B cell (primary cell): ENCODE measurements around the gene TIAM1. TPM values are rescaled to one million over a fixed set of nuclear protein-coding genes. Genes with fewer than 3 reads are reported as not detected.

Source experiments
- ATAC-seq: fragments of 200-7000 bp; cut with Tn5 transposase; one replicate; pipeline ENCODE4 v1.10.0; 2021; ENCODE audit warnings: low read depth, mild to moderate bottlenecking, moderate number of reproducible peaks, moderate library complexity
- CTCF ChIA-PET: fragments of 350-600 bp; sonication (Branson Sonifier 250); formaldehyde crosslinking; loops from one replicate; lab custom pipeline; 2021; ENCODE audit warnings: antibody characterized with exemption, inconsistent platforms; lab: Charles Lee
- POLR2A ChIA-PET: fragments of 350-600 bp; sonication (Branson Sonifier 250); formaldehyde crosslinking; loops from one replicate; lab custom pipeline; 2021; ENCODE audit warnings: antibody characterized with exemption; lab: Charles Lee
- DNase-seq: peaks from one replicate; pipeline ENCODE4 v3.0.0; 2013
- H2AFZ ChIP-seq: 2 replicates; pipeline ENCODE4 v1.6.1; 2012; ENCODE audit warnings: mild to moderate bottlenecking, low read depth, low read length; ENCODE audit not compliant: insufficient read depth, poor library complexity, severe bottlenecking
- H3K27ac ChIP-seq, 2 donors: 1 replicate in 1 of 2; 2 replicates in 1 of 2; pipeline ENCODE4 v1.5.1; 2012 to 2013; ENCODE audit warnings: low read length in 2 of 2, mild to moderate bottlenecking in 2 of 2, moderate library complexity in 1 of 2
- H3K27me3 ChIP-seq, 4 experiments: fragments of 200-600 bp in 1 of 4; sonication (generic) in 1 of 4; replicated peaks in 1 of 4; 1 replicate in 2 of 4; 2 replicates in 2 of 4; pipeline versions ENCODE4 v1.6.1 to v1.7.0; 2013 to 2016; ENCODE audit warnings: low read length in 3 of 4, mild to moderate bottlenecking in 2 of 4, mixed read lengths in 1 of 4, moderate library complexity in 1 of 4; ENCODE audit not compliant: insufficient read depth in 4 of 4, control insufficient read depth in 3 of 4; ENCODE audit errors: control extremely low read depth in 1 of 4
- H3K36me3 ChIP-seq, 2 experiments: replicated peaks in 1 of 2; 1 replicate in 1 of 2; 2 replicates in 1 of 2; pipeline versions ENCODE4 v1.6.1 to v1.7.1; 2013; ENCODE audit warnings: low read length in 1 of 2; ENCODE audit not compliant: insufficient read depth in 2 of 2, control insufficient read depth in 1 of 2; ENCODE audit errors: control extremely low read depth in 1 of 2, extremely low read depth in 1 of 2
- H3K4me1 ChIP-seq, 2 donors: fragments of 200-600 bp in 1 of 2; sonication (generic) in 1 of 2; 1 replicate in 1 of 2; 2 replicates in 1 of 2; pipeline versions ENCODE4 v1.5.1 to v1.6.1; 2013 to 2017; ENCODE audit warnings: low read length in 2 of 2; ENCODE audit not compliant: control insufficient read depth in 2 of 2, insufficient read depth in 2 of 2
- H3K4me2 ChIP-seq: replicated peaks from 2 replicates; pipeline ENCODE3; 2012; ENCODE audit warnings: mild to moderate bottlenecking, low read depth, low read length; ENCODE audit not compliant: poor library complexity, severe bottlenecking
- H3K4me3 ChIP-seq, 5 experiments: fragments of 200-600 bp in 1 of 5; sonication (generic) in 1 of 5; 1 replicate in 3 of 5; 2 replicates in 2 of 5; pipeline versions ENCODE4 v1.5.1 to v1.7.0; 2011 to 2016; ENCODE audit warnings: low read length in 4 of 5, mild to moderate bottlenecking in 4 of 5, low read depth in 2 of 5, control low read depth in 1 of 5, moderate library complexity in 1 of 5; ENCODE audit not compliant: insufficient read depth in 1 of 5; ENCODE audit errors: control extremely low read depth in 1 of 5, extremely low read depth in 1 of 5
- H3K79me2 ChIP-seq: fragments of 200-600 bp; sonication (generic); one replicate; pipeline ENCODE4 v1.6.0; 2016; ENCODE audit warnings: low read length; ENCODE audit not compliant: control insufficient read depth, insufficient read depth
- H3K9ac ChIP-seq: fragments of 200-600 bp; sonication (generic); 2 replicates; pipeline ENCODE4 v1.6.1; 2017; ENCODE audit warnings: mild to moderate bottlenecking, low read length, moderate library complexity
- H3K9me3 ChIP-seq, 3 donors: one replicate each; pipeline versions ENCODE4 v1.6.1 to v1.7.1; 2013; ENCODE audit warnings: low read length in 2 of 3; ENCODE audit not compliant: control insufficient read depth in 2 of 3, insufficient read depth in 1 of 3; ENCODE audit errors: control extremely low read depth in 1 of 3
- H4K20me1 ChIP-seq: 2 replicates; pipeline ENCODE4 v1.6.0; 2012; ENCODE audit warnings: mild to moderate bottlenecking, low read length; ENCODE audit not compliant: insufficient read depth, control insufficient read depth, poor library complexity, severe bottlenecking
- H3K27ac Mint-ChIP-seq: one replicate; pipeline ENCODE4 v1.8.0; 2021; ENCODE audit warnings: mixed read lengths
- H3K27me3 Mint-ChIP-seq: one replicate; pipeline ENCODE4 v1.8.0; 2021; ENCODE audit warnings: mixed read lengths
- H3K4me1 Mint-ChIP-seq: one replicate; pipeline ENCODE4 v1.8.0; 2021; ENCODE audit warnings: mixed read lengths
- H3K4me3 Mint-ChIP-seq: one replicate; pipeline ENCODE4 v1.8.0; 2021; ENCODE audit warnings: mixed read lengths
- H3K9me3 Mint-ChIP-seq: one replicate; pipeline ENCODE4 v1.8.0; 2022; ENCODE audit warnings: mixed read lengths; ENCODE audit not compliant: insufficient read depth
- EZH2 ChIP-seq: IDR thresholded peaks from 2 replicates; pipeline ENCODE4 v1.6.1; 2012; ENCODE audit warnings: borderline replicate concordance, low read depth, mild to moderate bottlenecking, moderate library complexity, low read length; ENCODE audit not compliant: insufficient read depth, poor library complexity, severe bottlenecking
- WGBS: methylation state at CpG from one replicate; pipeline ENCODE4 v1.1.5; 2013; ENCODE audit warnings: missing lambda C conversion rate; ENCODE audit not compliant: insufficient coverage; 5-methylcytosine and 5-hydroxymethylcytosine counted together
- intact Hi-C: fragments of 100-400 bp; cut with micrococcal nuclease; formaldehyde crosslinking; loops from one replicate; pipeline ENCODE4 v1.10.0; 2022
- polyA plus RNA-seq: library from polyadenylated mRNA; depleted of rRNA; stranded (reverse); fragments of >200 nt; gene quantifications from 2 replicates; pipeline ENCODE4 v1.2.3, GENCODE V29; 2012
- total RNA-seq, 2 donors: library from RNA; stranded (reverse); fragments of 120-200 nt in 1 of 2; gene quantifications; 1 replicate in 1 of 2; 2 replicates in 1 of 2; pipeline versions ENCODE4 v1.2.3 to v1.2.4, GENCODE V29; 2013 to 2022
- TF ChIP-seq, protein P1 (sequence below): fragments of 200-600 bp; IDR thresholded peaks from one replicate; pipeline ENCODE4 v1.8.0; 2022; ENCODE audit warnings: antibody characterized with exemption, mild to moderate bottlenecking

The TIAM1 gene
- total and polyA plus RNA-seq, 2 donors (not counting 1 experiment from before 2014, with no cell fraction given), result 0.51 to 1.0 TPM

DNA sequence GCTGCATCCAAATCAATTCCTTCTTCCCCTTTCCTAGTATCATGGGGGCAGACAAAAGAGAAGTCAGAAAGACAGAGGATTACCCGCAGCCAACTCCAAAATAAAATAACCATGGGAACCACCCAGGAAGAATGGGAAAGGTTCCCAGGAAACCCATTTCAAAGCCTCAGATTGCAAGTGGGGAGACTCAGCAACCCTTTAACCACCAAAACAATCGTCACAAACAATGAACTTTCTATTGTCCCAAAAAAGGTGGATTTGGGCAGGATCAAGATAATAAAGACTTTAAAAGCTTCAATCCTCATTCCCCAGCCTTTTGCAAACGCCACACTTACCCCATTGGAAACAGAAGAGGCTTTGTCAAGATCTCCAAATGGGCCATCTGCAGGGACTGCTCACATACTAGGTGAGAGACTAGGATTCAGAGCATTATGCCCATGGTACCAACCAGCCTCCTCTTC lies 5.1 kb downstream of the TIAM1 start:
- ChIA-PET CTCF (no interaction called here), POLR2A (no interaction called here)
- Mint-ChIP-seq H3K27ac (no peak overlapping the region), H3K4me1 (peaks cover 14% of the 10 kb centered on the region), H3K27me3 (peaks cover 31% of the 10 kb centered on the region), H3K9me3 (no peaks in the 10 kb centered on the region), H3K4me3 (no peak overlapping the region)
- H3K9me3 ChIP-seq, result peaks cover 0 to 2% (median 0%) of the 10 kb centered on the region in 3 donors
- DNase-seq, result no peak
- H3K27me3 ChIP-seq, result peaks cover 0 to 13% (median 4%) of the 10 kb centered on the region in 4 experiments
- no peaks in the 10 kb centered on the region for H3K79me2 ChIP-seq
- peaks cover 3 to 6% of the 10 kb centered on the region in 2 donors for H3K4me1 ChIP-seq
- H3K4me2 ChIP-seq, result no peak overlapping the region
- H3K36me3 ChIP-seq, result no peaks in the 10 kb centered on the region
- H3K4me3 ChIP-seq, result no peak overlapping the region
- H2AFZ ChIP-seq, result no peak overlapping the region
- 100% methylated on average over 1 of the region's 3 CpGs for WGBS
- TF ChIP-seq, protein P1, sequence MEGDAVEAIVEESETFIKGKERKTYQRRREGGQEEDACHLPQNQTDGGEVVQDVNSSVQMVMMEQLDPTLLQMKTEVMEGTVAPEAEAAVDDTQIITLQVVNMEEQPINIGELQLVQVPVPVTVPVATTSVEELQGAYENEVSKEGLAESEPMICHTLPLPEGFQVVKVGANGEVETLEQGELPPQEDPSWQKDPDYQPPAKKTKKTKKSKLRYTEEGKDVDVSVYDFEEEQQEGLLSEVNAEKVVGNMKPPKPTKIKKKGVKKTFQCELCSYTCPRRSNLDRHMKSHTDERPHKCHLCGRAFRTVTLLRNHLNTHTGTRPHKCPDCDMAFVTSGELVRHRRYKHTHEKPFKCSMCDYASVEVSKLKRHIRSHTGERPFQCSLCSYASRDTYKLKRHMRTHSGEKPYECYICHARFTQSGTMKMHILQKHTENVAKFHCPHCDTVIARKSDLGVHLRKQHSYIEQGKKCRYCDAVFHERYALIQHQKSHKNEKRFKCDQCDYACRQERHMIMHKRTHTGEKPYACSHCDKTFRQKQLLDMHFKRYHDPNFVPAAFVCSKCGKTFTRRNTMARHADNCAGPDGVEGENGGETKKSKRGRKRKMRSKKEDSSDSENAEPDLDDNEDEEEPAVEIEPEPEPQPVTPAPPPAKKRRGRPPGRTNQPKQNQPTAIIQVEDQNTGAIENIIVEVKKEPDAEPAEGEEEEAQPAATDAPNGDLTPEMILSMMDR, result no peak
- no peak for TF ChIP-seq EZH2
- no peak overlapping the region for H3K9ac ChIP-seq
- ATAC-seq, result no peak
- H3K27ac ChIP-seq, result no peak overlapping the region
- H4K20me1 ChIP-seq, result no peaks in the 10 kb centered on the region
- intact Hi-C loops, result no loop called here

DNA sequence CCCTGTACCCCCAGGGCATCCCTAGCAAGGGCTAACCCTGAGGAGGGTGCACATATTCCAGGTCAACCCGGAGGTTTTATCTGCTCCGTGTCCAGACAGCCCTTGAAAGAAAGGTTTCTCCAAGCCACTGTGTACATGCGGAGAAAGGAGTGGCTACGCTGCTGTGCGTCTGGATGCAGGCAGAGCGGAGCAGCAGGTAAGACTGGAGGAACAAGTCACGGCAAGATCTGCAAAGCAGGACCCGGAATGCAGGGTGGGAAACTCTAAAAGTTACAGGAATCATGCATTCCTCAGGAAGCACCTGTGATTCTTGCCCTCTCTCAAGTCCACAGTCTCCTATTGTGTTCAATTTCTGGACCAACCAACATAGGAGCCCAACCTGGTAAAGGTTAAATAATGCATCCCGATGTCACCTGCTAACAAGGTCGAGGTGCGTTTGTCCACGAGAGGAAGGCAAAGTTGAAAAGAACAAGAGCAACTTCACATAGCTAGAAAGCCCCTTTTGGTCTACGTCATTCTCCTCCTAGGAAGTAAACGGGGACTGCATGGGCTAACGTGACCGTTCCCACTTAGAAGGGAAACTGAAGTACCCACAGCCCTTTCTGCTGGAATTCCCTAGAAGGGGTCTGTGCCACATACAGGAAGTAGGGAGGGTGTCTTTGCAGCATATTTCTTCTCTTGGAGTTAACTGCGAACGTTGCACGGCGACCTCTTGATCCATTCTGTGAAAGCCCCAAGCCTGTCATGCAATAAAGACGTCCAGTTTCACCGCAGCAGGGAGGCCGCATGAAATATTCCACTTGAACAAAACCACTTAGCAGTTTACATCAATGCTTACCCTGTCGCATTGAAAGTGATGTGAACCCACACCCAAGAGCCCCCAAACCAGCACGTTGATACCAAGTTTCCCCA lies 5.8 kb downstream of the TIAM1 start:
- Histone ChIP-seq H3K79me2 (no peaks in the 10 kb centered on the region), H4K20me1 (no peaks in the 10 kb centered on the region), H3K4me3 (no peak overlapping the region), H3K9me3 (no peaks in the 10 kb centered on the region), H3K9ac (no peak overlapping the region), H2AFZ (no peak overlapping the region), H3K27me3 (peaks cover 0 to 8% (median 3%) of the 10 kb centered on the region in 4 experiments), H3K4me2 (no peak overlapping the region), H3K4me1 (peaks cover 0 to 1% of the 10 kb centered on the region in 2 donors), H3K27ac (no peak overlapping the region), H3K36me3 (no peaks in the 10 kb centered on the region)
- ChIA-PET POLR2A (no interaction called here), CTCF (no interaction called here)
- intact Hi-C loops, result no loop called here
- Mint-ChIP-seq H3K27me3 (peaks cover 27% of the 10 kb centered on the region), H3K4me1 (peaks cover 8% of the 10 kb centered on the region), H3K27ac (no peak overlapping the region), H3K4me3 (no peak overlapping the region), H3K9me3 (no peaks in the 10 kb centered on the region)
- no peak for DNase-seq
- no peak for TF ChIP-seq EZH2
- TF ChIP-seq, protein P1, result no peak
- ATAC-seq, result no peak
- WGBS, result 96% methylated on average over 18 of the region's 25 CpGs
